GM12878 (cell line): ENCODE measurements around the gene PDSS1. TPM values are rescaled to one million over a fixed set of nuclear protein-coding genes. Genes with fewer than 3 reads are reported as not detected.

Source experiments
- CEBPB ChIP-seq, 2 experiments: fragments of 150-350 bp in 1 of 2; IDR thresholded peaks; 2 replicates each; pipeline ENCODE4 v1.6.1; 2012 to 2014; ENCODE audit warnings: low read depth in 2 of 2, low read length in 2 of 2, borderline replicate concordance in 1 of 2, inconsistent platforms in 1 of 2
- CUX1 ChIP-seq: IDR thresholded peaks from 2 replicates; pipeline ENCODE4 v1.6.1; 2012; ENCODE audit warnings: improper control_type of control experiment, low read depth, low read length; ENCODE audit not compliant: insufficient replicate concordance
- EED ChIP-seq: sonication (generic); IDR thresholded peaks from 2 replicates; pipeline ENCODE4 v1.6.1; 2016; ENCODE audit warnings: antibody characterized with exemption, low read depth
- IKZF2 ChIP-seq, 2 experiments: fragments of 450-650 bp; IDR thresholded peaks; 2 replicates each; pipeline ENCODE4 v1.6.1; 2017; ENCODE audit warnings: mild to moderate bottlenecking in 2 of 2, moderate library complexity in 2 of 2
- NFXL1 ChIP-seq: fragments of 450-650 bp; IDR thresholded peaks from 2 replicates; pipeline ENCODE4 v1.6.1; 2017; ENCODE audit warnings: antibody characterized with exemption, mild to moderate bottlenecking, borderline replicate concordance
- NFYB ChIP-seq: IDR thresholded peaks from 2 replicates; pipeline ENCODE4 v1.6.1; 2011; ENCODE audit warnings: low read depth, mild to moderate bottlenecking, low read length, improper control_type of control experiment, moderate library complexity; ENCODE audit not compliant: insufficient read depth
- NR2C1 ChIP-seq: fragments of 450-650 bp; IDR thresholded peaks from 2 replicates; pipeline ENCODE4 v1.6.1; 2017; ENCODE audit warnings: antibody characterized with exemption, mild to moderate bottlenecking, moderate library complexity
- PML ChIP-seq: IDR thresholded peaks from 2 replicates; pipeline ENCODE4 v1.6.1; 2012; ENCODE audit warnings: low read length, inconsistent platforms
- PRDM15 ChIP-seq: fragments of 450-650 bp; formaldehyde crosslinking; IDR thresholded peaks from 2 replicates; pipeline ENCODE4 v1.4.0; 2020; ENCODE audit warnings: mild to moderate bottlenecking, moderate library complexity
- RAD21 ChIP-seq: IDR thresholded peaks from 2 replicates; pipeline ENCODE4 v1.6.1; 2011; ENCODE audit warnings: mild to moderate bottlenecking, low read depth, low read length, moderate library complexity; ENCODE audit not compliant: insufficient read depth
- RBBP5 ChIP-seq: fragments of 200-600 bp; sonication (generic); conservative IDR thresholded peaks from 2 replicates; pipeline ENCODE4 v1.6.1; 2016
- SMARCA5 ChIP-seq: fragments of 450-650 bp; IDR thresholded peaks from 2 replicates; pipeline ENCODE4 v1.6.1; 2017; ENCODE audit warnings: mild to moderate bottlenecking
- SP1 ChIP-seq: IDR thresholded peaks from one replicate; pipeline ENCODE4 v1.6.1; 2011; ENCODE audit warnings: low read depth, low read length
- STAT1 ChIP-seq: fragments of 450-650 bp; conservative IDR thresholded peaks from 2 replicates; pipeline ENCODE4 v1.6.1; 2014; ENCODE audit warnings: antibody characterized with exemption, mild to moderate bottlenecking
- WRNIP1 ChIP-seq: IDR thresholded peaks from 2 replicates; pipeline ENCODE4 v1.6.1; 2011; ENCODE audit warnings: low read depth, low read length, improper control_type of control experiment, borderline replicate concordance
- YY1 ChIP-seq: IDR thresholded peaks from 2 replicates; pipeline ENCODE4 v1.6.1; 2011; ENCODE audit warnings: low read depth, mild to moderate bottlenecking, low read length
- polyA plus RNA-seq, 11 experiments: library from polyadenylated mRNA; depleted of rRNA in 4 of 11; unstranded in 6 of 11; stranded (reverse) in 5 of 11; fragments of >200 nt; fragmentation: Nextera tagmentation in 4 of 11; fragmentation: Illumina TruSeq in 1 of 11; extraction: Ambion mirVana in 4 of 11; extraction: Trizol in 1 of 11; gene quantifications; 1 replicate in 1 of 11; 2 replicates in 10 of 11; pipeline versions ENCODE4 v1.2.1 to v1.2.3, GENCODE V29; 2011 to 2016; ENCODE audit warnings: inconsistent platforms in 2 of 11, missing spikeins in 2 of 11, low read depth in 1 of 11
- total RNA-seq, 4 experiments: library from RNA; depleted of rRNA in 3 of 4; stranded (reverse); fragments of >200 nt in 3 of 4; fragmentation: Illumina TruSeq in 1 of 4; extraction: Trizol in 1 of 4; gene quantifications; 2 replicates each; pipeline versions ENCODE4 v1.2.1 to v1.2.3, GENCODE V29; 2013 to 2021
- TF ChIP-seq, protein P1 (sequence below): fragments of 450-650 bp; IDR thresholded peaks from 2 replicates; pipeline ENCODE4 v1.6.1; 2016; ENCODE audit warnings: mild to moderate bottlenecking

The PDSS1 gene
- total and polyA plus RNA-seq, 10 of the 15 experiments (the other 5 are each of a cell fraction or from before 2014, with no cell fraction given), result 12.2 to 48.2 (median 35.9) TPM

GRCh38 chr10:26728957-26729356, 31.5 kb downstream of the PDSS1 start (continued):
- no peak for TF ChIP-seq PRDM15 (CRISPR knock-in tag)
- 0 out of 2 replicates have a peak, but pooled peaks have one; percentile 23 for TF ChIP-seq YY1
- peak; percentile 49 for TF ChIP-seq RAD21
- TF ChIP-seq SMARCA5, result no peak
- TF ChIP-seq NFYB, result no peak
- no peak for TF ChIP-seq SP1
- TF ChIP-seq, protein P1, sequence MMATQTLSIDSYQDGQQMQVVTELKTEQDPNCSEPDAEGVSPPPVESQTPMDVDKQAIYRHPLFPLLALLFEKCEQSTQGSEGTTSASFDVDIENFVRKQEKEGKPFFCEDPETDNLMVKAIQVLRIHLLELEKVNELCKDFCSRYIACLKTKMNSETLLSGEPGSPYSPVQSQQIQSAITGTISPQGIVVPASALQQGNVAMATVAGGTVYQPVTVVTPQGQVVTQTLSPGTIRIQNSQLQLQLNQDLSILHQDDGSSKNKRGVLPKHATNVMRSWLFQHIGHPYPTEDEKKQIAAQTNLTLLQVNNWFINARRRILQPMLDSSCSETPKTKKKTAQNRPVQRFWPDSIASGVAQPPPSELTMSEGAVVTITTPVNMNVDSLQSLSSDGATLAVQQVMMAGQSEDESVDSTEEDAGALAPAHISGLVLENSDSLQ, result no peak
- no peak for TF ChIP-seq STAT1
- no peak for TF ChIP-seq NR2C1
- no peak for TF ChIP-seq IKZF2 (IDR thresholded peaks at IDR 0.05)
- no peak for TF ChIP-seq RBBP5
- TF ChIP-seq EED, result no peak
- no peak for TF ChIP-seq CUX1
- TF ChIP-seq PML, result no peak
- TF ChIP-seq NFXL1, result no peak
- no peak for TF ChIP-seq WRNIP1
- TF ChIP-seq CEBPB (IDR thresholded peaks at IDR 0.05; ENCODE audit: borderline replicate concordance in 1 of 2, low read depth in 2 of 2, low read length in 2 of 2), result no peak
